GM18499 (cell line): ENCODE data around the gene OSBP2.

Experiments
- ATAC-seq: cut with Tn5 transposase; IDR thresholded peaks from one replicate; pipeline ENCODE4 v1.9.1; 2021; ENCODE audit warnings: moderate number of reproducible peaks; ENCODE audit not compliant: insufficient read depth, unreplicated experiment

Gene OSBP2

GRCh38 chr22:30829901-30830550, 135.4 kb downstream of the OSBP2 start:
- no peak for ATAC-seq

- ATAC-seq = no peak
These were observed 136.2 kb downstream of the OSBP2 start for GRCh38 chr22:30830907-30831306.

GRCh38 chr22:30832407-30832987, 137.8 kb downstream of the OSBP2 start:
- ATAC-seq = no peak

GRCh38 chr22:30833322-30833721, 138.6 kb downstream of the OSBP2 start:
- no peak for ATAC-seq

GRCh38 chr22:30837531-30837930, 142.9 kb downstream of the OSBP2 start:
- no peak for ATAC-seq

GRCh38 chr22:30838111-30838510, 143.4 kb downstream of the OSBP2 start:
- no peak for ATAC-seq

DNA sequence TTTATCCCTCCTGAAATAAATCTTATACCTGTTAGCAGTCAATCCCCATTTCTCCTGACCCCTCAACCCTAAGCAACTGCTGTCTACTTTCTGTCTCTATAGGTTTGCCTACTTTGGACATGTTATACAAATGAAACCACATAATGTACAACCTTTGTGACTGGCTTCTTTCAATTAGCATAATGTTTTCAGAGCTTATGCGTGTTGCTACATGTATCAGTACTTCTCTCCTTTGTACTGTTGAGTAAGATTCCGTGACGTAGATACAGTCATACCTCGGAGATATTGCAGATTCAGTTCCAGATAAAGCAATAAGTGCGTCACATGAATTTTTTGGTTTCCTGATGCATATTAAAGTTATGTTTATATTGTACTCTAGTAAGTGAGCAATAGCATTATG, 146.6 kb downstream of the OSBP2 start:
- ATAC-seq = no peak

DNA sequence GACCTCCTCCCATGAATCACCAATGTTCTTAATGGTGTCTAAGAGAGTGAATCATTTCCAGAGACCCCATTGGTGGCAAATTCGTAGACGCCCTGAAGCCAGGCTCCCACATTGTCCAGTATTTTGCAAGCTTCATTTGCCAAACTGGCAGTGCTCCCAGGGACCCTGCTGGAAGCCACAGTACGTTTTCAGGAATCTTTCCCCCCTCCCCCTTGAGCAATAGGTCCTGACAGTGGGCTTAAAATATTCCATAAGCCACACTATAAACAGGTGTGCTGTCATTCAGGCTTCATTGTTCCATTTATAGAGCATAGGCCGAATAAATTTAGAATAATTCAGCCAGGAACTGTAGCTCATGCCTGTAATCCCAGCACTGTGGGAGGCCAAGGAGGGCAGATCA, 148.6 kb downstream of the OSBP2 start:
- ATAC-seq = no peak

- no peak for ATAC-seq
These were observed 152.9 kb downstream of the OSBP2 start for GRCh38 chr22:30847583-30847982.

GRCh38 chr22:30855266-30855665, 160.6 kb downstream of the OSBP2 start:
- no peak for ATAC-seq

DNA sequence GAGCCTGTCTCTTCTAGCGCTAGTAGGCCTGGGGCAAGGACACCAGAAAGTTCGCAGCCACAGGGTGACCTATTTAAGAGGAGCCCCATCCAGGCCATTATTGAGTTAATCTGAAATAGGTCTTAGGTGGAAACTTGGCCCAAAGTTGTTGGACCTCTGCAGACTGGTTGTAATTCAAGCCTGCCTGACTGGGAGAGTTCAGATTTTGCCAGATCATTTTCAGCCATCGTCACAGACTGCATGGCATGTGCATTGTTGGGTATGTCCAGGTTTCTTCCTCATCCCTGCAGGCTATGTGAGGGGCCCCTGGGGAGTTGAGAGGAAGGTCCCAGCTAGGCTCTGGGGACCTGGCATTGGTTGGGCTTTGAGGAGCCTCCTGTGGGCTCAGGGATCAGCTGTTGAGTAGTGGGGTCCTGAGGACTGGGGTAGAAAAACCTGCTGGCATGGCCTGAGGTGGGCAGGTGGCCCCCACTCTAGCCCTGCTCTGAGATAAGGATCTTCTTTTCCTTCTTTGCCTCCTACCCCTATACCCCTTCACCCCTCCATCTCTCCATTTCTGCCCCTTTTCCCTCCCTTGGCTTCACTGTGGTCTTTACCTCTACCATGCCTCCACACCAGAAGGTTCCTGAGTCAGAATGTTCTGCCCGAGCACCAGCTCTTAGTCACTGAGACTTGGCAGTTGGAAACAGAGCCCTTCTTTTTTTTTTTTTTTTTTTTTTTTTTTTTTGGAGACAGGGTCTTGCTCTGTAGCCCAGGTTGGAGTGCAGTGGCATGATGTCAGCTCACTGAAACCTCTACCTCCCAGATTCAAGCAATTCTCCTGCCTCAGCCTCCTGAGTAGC, 161.2 kb downstream of the OSBP2 start:
- no peak for ATAC-seq

- ATAC-seq = no peak
These were observed 162.2 kb downstream of the OSBP2 start for GRCh38 chr22:30856741-30857502.

DNA sequence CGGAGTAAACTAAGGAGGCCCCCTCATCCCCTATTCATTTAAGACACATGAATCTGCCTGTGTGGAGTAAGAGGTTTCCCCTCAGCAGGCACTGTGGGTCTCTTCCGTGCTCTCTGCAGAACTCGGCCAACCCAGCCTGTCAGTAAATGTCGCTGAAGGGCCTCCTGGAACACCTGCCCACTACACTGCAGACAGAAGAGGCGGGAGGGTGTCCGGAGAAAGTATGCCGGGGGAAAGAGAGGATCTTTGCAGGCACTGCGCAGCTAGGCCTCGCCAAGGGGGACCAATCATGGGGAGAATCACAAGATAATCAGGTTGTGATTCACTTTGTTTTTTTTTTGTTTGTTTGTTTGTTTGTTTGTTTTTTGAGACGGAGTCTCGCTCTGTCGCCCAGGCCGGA, 163.1 kb downstream of the OSBP2 start:
- no peak for ATAC-seq

DNA sequence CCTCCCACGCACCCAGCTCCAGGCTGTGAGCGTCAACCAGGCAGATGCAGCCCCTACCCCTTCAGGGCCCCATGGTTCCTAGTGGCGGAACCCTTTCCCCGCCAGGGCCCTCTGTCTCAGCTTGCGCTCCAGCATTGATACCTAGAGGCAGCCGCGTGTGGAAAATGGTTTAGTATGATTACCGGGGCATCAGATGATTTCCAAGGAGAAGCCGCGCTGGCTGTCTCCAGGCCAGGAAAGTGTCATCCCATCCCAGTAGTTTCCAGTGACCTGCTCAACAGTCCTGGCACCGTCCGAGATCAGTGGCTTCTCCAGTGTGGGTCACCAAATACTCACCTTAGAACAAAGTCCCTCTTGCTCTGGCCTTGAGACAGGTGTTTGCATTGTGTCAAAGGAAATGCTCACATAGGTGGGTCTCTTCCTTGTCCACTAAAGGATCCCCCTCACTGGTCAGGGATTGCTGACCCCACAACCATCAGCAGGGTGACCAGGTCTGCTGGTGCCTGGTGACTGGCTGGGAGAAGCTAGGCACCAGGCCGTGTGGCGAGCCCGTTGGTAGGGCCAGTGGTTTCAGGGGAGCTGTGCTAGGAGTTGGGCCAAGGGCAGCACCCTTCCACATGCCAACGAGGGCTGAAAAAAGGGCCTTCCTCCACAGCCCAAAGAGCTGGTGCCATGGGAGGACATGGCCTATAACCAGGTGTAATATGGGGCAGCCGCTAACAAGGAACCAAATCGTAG, 164.5 kb downstream of the OSBP2 start:
- ATAC-seq = no peak

GRCh38 chr22:30859714-30860095, 165.0 kb downstream of the OSBP2 start:
- ATAC-seq = no peak

DNA sequence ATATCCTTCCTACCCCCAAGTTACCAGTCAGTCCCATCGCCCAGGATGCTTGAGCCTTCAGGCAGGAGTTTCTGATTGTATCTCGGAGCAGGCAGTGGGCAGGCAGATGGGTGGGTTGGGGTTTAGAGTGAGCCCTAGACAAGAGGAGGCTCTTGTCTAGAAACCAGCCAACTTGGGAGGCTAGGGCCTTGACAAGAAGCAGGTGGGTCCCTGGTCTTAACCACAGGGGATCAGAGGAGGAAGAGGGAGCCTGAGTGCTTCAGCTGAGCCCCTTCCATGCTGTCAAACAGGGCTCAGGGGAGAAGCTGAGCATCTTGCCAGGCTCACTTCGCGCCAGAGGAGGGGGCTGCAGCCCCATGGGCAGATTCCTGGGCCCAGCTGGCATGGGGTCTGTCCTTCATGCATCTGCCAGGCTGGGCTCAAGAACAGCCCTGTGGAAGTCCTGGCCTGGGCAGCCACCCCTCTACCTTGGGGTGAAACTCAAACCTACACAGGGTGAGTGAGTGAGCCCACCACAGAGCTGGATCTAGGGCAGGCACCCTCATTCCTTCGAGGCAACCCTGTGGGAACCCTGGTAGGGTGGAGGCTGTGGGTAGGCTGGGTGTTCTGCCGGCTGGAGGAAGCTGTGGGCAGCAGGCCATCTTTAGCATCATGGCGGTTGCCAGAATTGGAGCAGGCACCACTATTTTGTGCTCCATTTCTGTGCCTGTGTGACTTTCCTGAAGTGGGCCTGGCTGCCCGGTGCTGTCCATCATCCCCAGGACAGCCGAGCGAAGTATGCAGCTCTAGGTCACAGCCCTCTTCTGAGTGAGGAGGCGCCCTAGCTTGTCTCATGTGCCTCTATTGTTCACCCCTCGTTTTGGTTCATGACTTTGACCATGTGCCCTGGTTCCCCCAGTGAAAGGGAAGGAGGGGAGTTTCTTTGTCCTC, 165.8 kb downstream of the OSBP2 start:
- ATAC-seq = no peak

GRCh38 chr22:30861131-30861530, 166.5 kb downstream of the OSBP2 start:
- no peak for ATAC-seq

DNA sequence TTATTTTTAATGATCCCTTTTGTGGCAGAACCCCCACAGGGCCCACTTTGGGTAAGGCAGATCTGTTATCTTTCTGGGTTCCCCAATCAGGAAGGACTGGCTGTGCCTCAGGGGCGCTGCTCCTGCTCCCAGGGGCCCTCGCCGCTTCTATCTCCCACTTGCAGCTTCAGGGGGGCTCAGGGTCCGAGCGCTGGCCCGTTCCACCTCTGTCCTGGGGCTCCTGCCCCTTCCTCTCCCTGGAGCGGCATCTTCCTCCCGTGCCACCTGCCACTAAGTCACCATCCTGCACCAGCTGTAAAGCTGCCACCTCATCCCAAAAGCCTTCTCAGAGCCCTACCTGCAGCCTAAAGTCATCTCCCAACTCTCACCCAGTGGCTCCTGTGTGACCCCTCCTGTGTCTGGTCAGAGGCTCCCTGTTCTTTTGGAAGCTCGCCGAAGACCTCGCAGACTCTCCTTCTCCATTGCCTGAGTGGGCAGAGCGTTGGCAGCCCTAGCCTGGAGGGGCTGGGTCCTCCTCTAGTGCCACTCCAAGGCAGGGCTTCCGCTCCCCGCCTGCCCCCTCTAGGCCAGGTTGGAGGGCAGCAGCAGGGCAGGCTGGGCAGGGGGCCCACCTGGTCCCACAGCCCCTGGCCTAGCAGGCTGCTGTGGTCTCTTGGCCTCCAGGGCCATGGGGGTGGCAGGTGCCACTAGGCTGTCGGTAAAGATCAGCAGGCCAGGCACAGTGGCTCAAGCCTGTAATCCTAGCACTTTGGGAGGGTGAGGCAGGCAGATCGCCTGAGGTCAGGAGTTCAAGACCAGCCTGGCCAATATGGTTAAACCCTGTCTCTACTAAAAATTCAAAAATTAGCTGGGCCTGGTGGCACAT, 167.2 kb downstream of the OSBP2 start:
- ATAC-seq = no peak
